OCI-LY1 (cell line): Measurements from ENCODE around the gene GRB7.
"Not testable (repeated sequence)": the region's sequence is repeated elsewhere in the genome, so short reads cannot be mapped to it uniquely, and the experiment has no call there.

Experiments used
- H2AFZ ChIP-seq: fragments of 200-600 bp; sonication (generic), shearing (Covaris generic); 2 replicates; pipeline ENCODE4 v1.6.0; 2014; ENCODE audit warnings: antibody characterized with exemption, mild to moderate bottlenecking, low read length
- H3F3A ChIP-seq: fragments of 200-600 bp; sonication (generic), shearing (Covaris generic); 2 replicates; pipeline ENCODE4 v1.6.0; 2014; ENCODE audit warnings: mild to moderate bottlenecking, antibody characterized with exemption, low read length, moderate library complexity; ENCODE audit not compliant: insufficient read depth
- H3K27ac ChIP-seq: fragments of 200-600 bp; sonication (generic); 2 replicates; pipeline ENCODE4 v1.5.1; 2014; ENCODE audit warnings: low read length, mixed run types, mild to moderate bottlenecking, low read depth; ENCODE audit not compliant: poor library complexity, severe bottlenecking
- H3K27me3 ChIP-seq: fragments of 200-600 bp; sonication (generic); 2 replicates; pipeline ENCODE4 v1.6.0; 2014; ENCODE audit warnings: antibody characterized with exemption, mild to moderate bottlenecking, low read length, moderate library complexity; ENCODE audit not compliant: insufficient read depth
- H3K36me3 ChIP-seq: fragments of 200-600 bp; sonication (generic); 2 replicates; pipeline ENCODE4 v1.6.1; 2014; ENCODE audit warnings: mild to moderate bottlenecking, antibody characterized with exemption, low read length, moderate library complexity, mixed read lengths; ENCODE audit not compliant: insufficient read depth
- H3K4me1 ChIP-seq: fragments of 200-600 bp; sonication (generic); 2 replicates; pipeline ENCODE4 v1.5.1; 2014; ENCODE audit warnings: mild to moderate bottlenecking, low read length, moderate library complexity; ENCODE audit not compliant: insufficient read depth, severe bottlenecking
- H3K4me2 ChIP-seq: fragments of 200-600 bp; sonication (generic), shearing (Covaris generic); 2 replicates; pipeline ENCODE4 v1.6.1; 2014; ENCODE audit warnings: low read length
- H3K4me3 ChIP-seq: fragments of 200-600 bp; sonication (generic); 2 replicates; pipeline ENCODE4 v1.5.1; 2014; ENCODE audit warnings: low read length, low read depth, mild to moderate bottlenecking, mixed read lengths; ENCODE audit not compliant: poor library complexity, severe bottlenecking
- H3K79me2 ChIP-seq: fragments of 200-600 bp; shearing (Covaris generic); 2 replicates; pipeline ENCODE4 v1.6.1; 2016; ENCODE audit warnings: mixed run types, low read length, mixed read lengths; ENCODE audit not compliant: insufficient read depth
- H3K9ac ChIP-seq: fragments of 200-600 bp; sonication (generic), shearing (Covaris generic); 2 replicates; pipeline ENCODE4 v1.6.1; 2014; ENCODE audit warnings: mild to moderate bottlenecking, low read length, mixed read lengths
- H3K9me2 ChIP-seq: fragments of 200-600 bp; sonication (generic), shearing (Covaris generic); 2 replicates; pipeline ENCODE4 v1.6.1; 2014; ENCODE audit warnings: low read depth, mild to moderate bottlenecking, low read length, mixed read lengths
- H3K9me3 ChIP-seq: fragments of 200-600 bp; shearing (Covaris generic); 2 replicates; pipeline ENCODE4 v1.6.1; 2014; ENCODE audit warnings: low read length, mixed read lengths
- H4K20me1 ChIP-seq: fragments of 200-600 bp; sonication (generic), shearing (Covaris generic); 2 replicates; pipeline ENCODE4 v1.6.0; 2016; ENCODE audit warnings: mild to moderate bottlenecking, low read length; ENCODE audit not compliant: insufficient read depth
- CTCF ChIP-seq: fragments of 200-600 bp; sonication (generic), shearing (Covaris generic); IDR thresholded peaks from 2 replicates; pipeline ENCODE4 v1.5.1; 2017; ENCODE audit warnings: mild to moderate bottlenecking, antibody characterized with exemption, low read length, moderate library complexity, mixed read lengths
- EZH2 ChIP-seq: fragments of 200-600 bp; sonication (generic), shearing (Covaris generic); IDR thresholded peaks from 2 replicates; pipeline ENCODE4 v1.8.0; 2017; ENCODE audit warnings: borderline replicate concordance, mixed run types, mild to moderate bottlenecking, antibody characterized with exemption, low read length, moderate library complexity, mixed read lengths

GRB7 gene

GRCh38 chr17:39746145-39746461 lies 8.4 kb downstream of the GRB7 start:
- H3K4me3 ChIP-seq: no peak overlapping the region
- H4K20me1 ChIP-seq: no peaks in the 10 kb centered on the region
- H3F3A ChIP-seq: no peaks in the 10 kb centered on the region
- no peak for TF ChIP-seq EZH2
- no peak for TF ChIP-seq CTCF
- H3K36me3 ChIP-seq: no peaks in the 10 kb centered on the region; the same call in 1 of the 2 replicates
- no peak overlapping the region for H3K9ac ChIP-seq
- H3K9me3 ChIP-seq: no peaks in the 10 kb centered on the region
- H3K4me1 ChIP-seq: no peaks in the 10 kb centered on the region
- H3K4me2 ChIP-seq: no peak overlapping the region
- no peak overlapping the region for H2AFZ ChIP-seq
- H3K27ac ChIP-seq: no peak overlapping the region
- no peaks in the 10 kb centered on the region for H3K9me2 ChIP-seq
- no peaks in the 10 kb centered on the region for H3K27me3 ChIP-seq
- H3K79me2 ChIP-seq: no peaks in the 10 kb centered on the region

- no peaks in the 10 kb centered on the region for H3K79me2 ChIP-seq
- no peaks in the 10 kb centered on the region for H3F3A ChIP-seq
- H3K36me3 ChIP-seq: no peaks in the 10 kb centered on the region; the same call in 1 of the 2 replicates
- H3K9ac ChIP-seq: no peak overlapping the region
- H3K4me2 ChIP-seq: no peak overlapping the region
- H3K9me3 ChIP-seq: no peaks in the 10 kb centered on the region
- peaks cover 2% of the 10 kb centered on the region for H3K4me1 ChIP-seq
- no peak overlapping the region for H3K27ac ChIP-seq
- H3K4me3 ChIP-seq: no peak overlapping the region
- no peaks in the 10 kb centered on the region for H4K20me1 ChIP-seq
- no peak overlapping the region for H2AFZ ChIP-seq
- H3K9me2 ChIP-seq: no peaks in the 10 kb centered on the region
- TF ChIP-seq EZH2 (no peak), CTCF (no peak)
- no peaks in the 10 kb centered on the region for H3K27me3 ChIP-seq
Measured at GRCh38 chr17:39747745-39748144, 10.0 kb downstream of the GRB7 start.

- H2AFZ ChIP-seq: not testable (repeated sequence)
Measured at GRCh38 chr17:39748444-39749034, 10.8 kb downstream of the GRB7 start.

More at GRCh38 chr17:39748444-39749034, 10.8 kb downstream of the GRB7 start:
- not testable (repeated sequence) for H4K20me1 ChIP-seq, H3K9me2 ChIP-seq, H3K9me3 ChIP-seq, H3K4me2 ChIP-seq, H3K27ac ChIP-seq, H3K36me3 ChIP-seq, H3K4me3 ChIP-seq, H3K79me2 ChIP-seq, H3F3A ChIP-seq, H3K27me3 ChIP-seq, H3K4me1 ChIP-seq, H3K9ac ChIP-seq
